Putamen (tissue), 1 donor: ENCODE results near the gene ZFYVE28.
"Not testable (repeated sequence)": the region's sequence is repeated elsewhere in the genome, so short reads cannot be mapped to it uniquely, and the experiment has no call there.

Experiments
- DNase-seq: peaks from one replicate; pipeline ENCODE4 v3.0.0-alpha.2; 2016; ENCODE audit warnings: low spot score

ZFYVE28 gene

GRCh38 chr4:2390784-2391421 is 27.5 kb downstream of the ZFYVE28 start:
- no peak for DNase-seq

DNA sequence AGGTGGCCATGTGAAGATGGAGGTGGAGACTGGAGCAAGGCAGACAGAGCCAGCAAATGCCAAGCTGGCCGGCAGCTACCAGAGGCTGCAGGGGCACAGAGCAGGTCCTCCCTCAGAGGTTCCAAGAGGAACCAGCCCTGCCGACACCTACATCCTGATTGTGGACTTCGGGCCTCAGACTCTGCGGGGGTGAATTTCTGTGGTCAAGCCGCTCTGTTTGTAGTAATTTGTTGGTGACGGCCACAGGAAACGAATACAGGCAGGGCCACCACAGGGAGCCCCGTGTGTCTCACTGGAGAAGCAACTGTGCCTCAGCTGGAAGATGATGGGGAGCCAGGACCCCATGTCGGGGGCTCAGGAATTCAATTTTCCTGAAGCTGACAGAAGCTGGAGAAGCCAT is 28.3 kb downstream of the ZFYVE28 start:
- DNase-seq, result no peak

- DNase-seq, result no peak
Observed at GRCh38 chr4:2389691-2390090, 28.8 kb downstream of the ZFYVE28 start.

GRCh38 chr4:2388429-2389182 is 29.8 kb downstream of the ZFYVE28 start:
- no peak for DNase-seq

- DNase-seq, result no peak
Observed at GRCh38 chr4:2387829-2388228, 30.6 kb downstream of the ZFYVE28 start.

GRCh38 chr4:2387218-2387617 is 31.2 kb downstream of the ZFYVE28 start:
- no peak for DNase-seq

DNA sequence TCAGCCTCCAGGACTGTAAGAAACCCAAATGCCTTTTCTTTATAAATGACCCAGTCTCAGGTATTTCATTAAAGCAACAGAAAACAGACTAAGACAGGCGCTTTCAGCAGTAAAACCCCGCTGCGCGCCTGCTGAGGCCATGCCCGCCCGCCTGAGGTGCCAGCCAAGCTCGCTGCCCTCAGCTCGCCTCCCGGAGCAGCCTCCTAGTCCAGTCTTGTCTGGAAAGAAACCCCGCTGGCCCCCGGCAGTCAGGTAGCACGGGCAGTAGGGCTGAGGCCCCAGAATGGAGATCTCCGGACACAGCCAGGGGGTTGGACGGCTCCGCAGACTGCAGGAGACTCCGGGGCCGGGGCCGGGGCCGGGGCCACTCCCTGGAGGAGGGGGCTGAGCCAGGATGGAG is 31.7 kb downstream of the ZFYVE28 start:
- no peak for DNase-seq

- no peak for DNase-seq
Observed at GRCh38 chr4:2385516-2385915, 32.9 kb downstream of the ZFYVE28 start.

GRCh38 chr4:2384245-2384644 is 34.2 kb downstream of the ZFYVE28 start:
- no peak for DNase-seq

- no peak for DNase-seq
Observed at GRCh38 chr4:2383760-2384159, 34.7 kb downstream of the ZFYVE28 start.

GRCh38 chr4:2383220-2383631 is 35.2 kb downstream of the ZFYVE28 start:
- not testable (repeated sequence) for DNase-seq

DNA sequence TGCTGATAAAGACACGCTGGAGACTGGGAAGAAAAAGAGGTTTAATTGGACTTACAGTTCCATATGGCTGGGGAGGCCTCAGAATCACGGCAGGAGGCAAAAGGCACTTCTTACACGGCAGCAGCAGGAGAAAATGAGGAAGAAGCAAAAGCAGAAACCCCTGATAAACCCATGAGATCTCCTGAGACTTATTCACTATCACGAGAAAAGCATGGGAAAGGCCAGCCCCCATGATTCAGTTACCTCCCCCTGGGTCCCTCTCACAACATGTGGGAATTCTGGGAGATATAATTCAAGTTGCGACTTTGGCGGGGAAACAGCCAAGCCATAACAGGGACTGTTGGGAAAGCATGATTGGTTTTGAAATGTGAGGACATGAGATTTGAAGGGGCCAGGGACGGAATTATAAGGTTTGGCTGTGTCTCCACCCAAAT is 35.7 kb downstream of the ZFYVE28 start:
- DNase-seq, result not testable (repeated sequence)

- not testable (repeated sequence) for DNase-seq
Observed at GRCh38 chr4:2380589-2380988, 37.9 kb downstream of the ZFYVE28 start.

- no peak for DNase-seq
Observed at GRCh38 chr4:2378898-2379297, 39.5 kb downstream of the ZFYVE28 start.

- DNase-seq, result no peak
Observed at GRCh38 chr4:2378401-2378800, 40.0 kb downstream of the ZFYVE28 start.

DNA sequence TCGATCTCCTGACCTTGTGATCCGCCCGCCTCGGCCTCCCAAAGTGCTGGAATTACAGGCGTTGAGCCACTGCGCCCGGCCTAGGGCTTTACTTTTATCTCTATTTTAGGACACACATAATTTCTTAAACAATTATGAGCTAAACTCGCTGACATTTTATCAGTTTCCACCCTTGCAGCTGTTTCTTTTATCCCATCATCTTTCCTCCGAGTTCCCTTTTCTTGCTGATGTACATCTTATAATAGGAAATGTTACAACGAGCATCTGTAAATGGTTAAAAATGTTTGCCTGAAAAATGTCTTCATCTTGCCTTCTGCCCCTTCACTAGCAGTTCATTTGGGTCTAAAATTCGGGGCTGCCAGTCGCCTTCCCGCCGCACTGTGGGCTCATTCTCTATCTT is 41.2 kb downstream of the ZFYVE28 start:
- DNase-seq, result no peak

DNA sequence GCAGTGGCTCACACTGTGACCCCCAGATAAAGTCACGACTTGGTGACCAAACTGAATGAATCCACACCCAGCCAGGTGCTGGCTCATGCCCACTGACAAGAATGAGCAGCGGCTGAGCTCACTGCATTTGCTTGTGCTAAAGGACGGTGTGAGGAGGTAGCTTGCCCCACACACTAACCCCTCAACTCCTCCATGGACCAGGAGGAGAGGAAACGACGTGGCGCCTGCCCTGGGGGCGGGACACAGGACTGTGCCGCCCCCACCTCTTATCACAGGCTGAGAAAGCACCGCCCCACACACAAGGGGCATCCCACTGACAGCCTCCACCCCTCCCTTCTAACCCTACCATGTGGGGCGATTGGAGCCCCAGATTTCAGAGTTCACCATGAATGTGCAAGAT is 43.0 kb downstream of the ZFYVE28 start:
- DNase-seq, result no peak

- no peak for DNase-seq
Observed at GRCh38 chr4:2373532-2373931, 44.9 kb downstream of the ZFYVE28 start.

DNA sequence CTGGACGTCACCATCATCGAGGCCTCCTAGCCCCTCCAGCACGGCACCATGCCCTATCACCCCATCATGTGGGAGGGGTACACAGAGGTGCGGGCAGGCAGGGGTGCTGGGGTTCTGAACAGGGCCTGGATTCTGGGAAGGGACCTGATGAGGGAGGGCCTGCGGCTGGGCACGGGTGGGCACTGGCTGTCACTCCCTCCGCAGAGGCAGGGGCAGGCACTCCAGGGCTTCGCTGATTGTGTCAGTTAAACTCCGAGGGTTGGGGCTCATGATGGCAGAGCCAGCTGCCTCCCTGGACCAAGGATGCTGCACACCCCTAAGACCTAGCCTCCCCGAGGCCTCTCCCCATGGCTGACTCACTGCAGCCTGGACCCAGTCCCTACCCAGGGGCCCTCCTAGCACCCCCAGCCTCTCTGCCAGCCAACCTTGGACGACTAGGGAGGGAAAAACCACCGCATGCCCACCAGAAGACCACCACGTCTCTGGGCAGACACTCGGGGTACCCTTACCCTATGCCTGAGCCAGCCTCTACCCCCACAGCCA is 45.9 kb downstream of the ZFYVE28 start:
- no peak for DNase-seq

- DNase-seq, result no peak
Observed at GRCh38 chr4:2371765-2372487, 46.5 kb downstream of the ZFYVE28 start.

DNA sequence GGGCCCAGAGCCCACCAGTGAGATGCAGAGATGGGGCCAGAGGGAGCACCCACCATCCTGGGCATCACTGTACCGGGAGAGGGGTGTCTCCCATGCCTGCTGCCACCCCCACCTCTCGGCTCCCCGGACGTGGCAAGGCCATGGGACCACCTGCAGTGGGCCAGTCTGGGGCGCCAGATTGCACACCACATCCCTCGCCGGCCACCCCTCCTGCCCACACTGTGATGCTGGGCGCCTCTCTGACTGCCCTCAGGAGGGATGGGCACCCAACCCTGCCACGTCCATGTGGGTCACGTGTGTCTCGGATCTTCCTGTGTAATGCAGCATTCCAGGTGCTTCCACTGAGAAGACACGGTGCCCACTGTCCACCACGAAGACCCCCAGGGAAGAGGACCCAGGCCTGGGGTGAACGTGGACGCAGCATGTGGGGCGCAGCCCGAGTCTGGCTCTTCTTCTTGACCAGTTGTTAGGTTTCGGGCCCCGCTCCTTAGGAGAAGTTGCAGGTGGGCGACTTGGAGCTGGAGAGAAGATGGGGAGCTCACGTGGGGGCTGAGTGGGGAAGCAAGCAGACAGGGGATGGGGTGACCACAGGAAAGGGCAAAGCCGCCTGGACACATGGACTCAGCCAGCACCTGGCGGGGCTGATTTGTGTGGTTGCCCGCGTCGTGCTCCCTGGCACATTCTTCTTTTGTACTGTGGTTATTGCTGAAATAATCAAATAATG is 47.7 kb downstream of the ZFYVE28 start:
- DNase-seq, result no peak
